GM19351 (cell line): ENCODE results near the gene EARS2.
A peak's percentile ranks its signal among the peaks of the same experiment; 100 is the strongest.
"Not testable (repeated sequence)": the region's sequence is repeated elsewhere in the genome, so short reads cannot be mapped to it uniquely, and the experiment has no call there.

ENCODE experiments used
- ATAC-seq: cut with Tn5 transposase; IDR thresholded peaks from one replicate; pipeline ENCODE4 v1.9.1; 2021; ENCODE audit warnings: mild to moderate bottlenecking, moderate library complexity; ENCODE audit not compliant: unreplicated experiment

The EARS2 gene

GRCh38 chr16:23556881-23557778, at the start of gene EARS2, which contains the start of gene UBFD1:
Gene EARS2 (minus strand): TSS chr16:23557350. CDS start chr16:23557343, 7 bp downstream.
Gene UBFD1 (plus strand): TSS chr16:23557727. CDS start chr16:23557743, 16 bp downstream.
- peak; percentile 89 for ATAC-seq

- peak; percentile 46 for ATAC-seq
Measured at GRCh38 chr16:23597003-23597756, 40.0 kb upstream of the EARS2 start.

GRCh38 chr16:23595951-23596720, 39.0 kb upstream of the EARS2 start, which contains the start of gene NDUFAB1:
Gene NDUFAB1 (minus strand): TSS chr16:23596316. CDS start chr16:23596290, 26 bp downstream.
- ATAC-seq = peak; percentile 94

GRCh38 chr16:23595246-23595950, 38.2 kb upstream of the EARS2 start:
- no peak for ATAC-seq

- no peak for ATAC-seq
Measured at GRCh38 chr16:23594186-23594585, 37.0 kb upstream of the EARS2 start.

GRCh38 chr16:23590181-23590580, 33.0 kb upstream of the EARS2 start:
- ATAC-seq = no peak

- ATAC-seq = no peak
Measured at GRCh38 chr16:23587726-23588125, 30.6 kb upstream of the EARS2 start.

GRCh38 chr16:23584186-23585076, 27.3 kb upstream of the EARS2 start:
- ATAC-seq = no peak

- ATAC-seq = not testable (repeated sequence)
Measured at GRCh38 chr16:23583271-23583670, 26.1 kb upstream of the EARS2 start.

- ATAC-seq = no peak
Measured at GRCh38 chr16:23581764-23582163, 24.6 kb upstream of the EARS2 start.

GRCh38 chr16:23580391-23580790, 23.2 kb upstream of the EARS2 start:
- no peak for ATAC-seq

GRCh38 chr16:23579371-23579770, 22.2 kb upstream of the EARS2 start:
- no peak for ATAC-seq

- no peak for ATAC-seq
Measured at GRCh38 chr16:23578101-23578830, 21.1 kb upstream of the EARS2 start.

GRCh38 chr16:23577493-23577892, 20.3 kb upstream of the EARS2 start:
- ATAC-seq = no peak

GRCh38 chr16:23575834-23576233, 18.7 kb upstream of the EARS2 start:
- no peak for ATAC-seq

GRCh38 chr16:23573817-23574216, 16.7 kb upstream of the EARS2 start:
- no peak for ATAC-seq

- no peak for ATAC-seq
Measured at GRCh38 chr16:23572394-23572793, 15.2 kb upstream of the EARS2 start.

GRCh38 chr16:23571895-23572294, 14.7 kb upstream of the EARS2 start:
- no peak for ATAC-seq
